ENCODE measurements around the gene PABPC1L. TPM values are rescaled to one million over a fixed set of nuclear protein-coding genes. Genes with fewer than 3 reads are reported as not detected.

Gene PABPC1L
- total and polyA plus RNA-seq, 2 of the 13 experiments (the other 11 are each of a cell fraction or from before 2014, with no cell fraction given), result 30.8 to 252 TPM

GRCh38 chr20:44910690-44911262, 916 bp downstream of the PABPC1L start (continued):
- no peak for TF ChIP-seq GRHL1 (CRISPR knock-in tag; conservative IDR thresholded peaks at IDR 0.05)
- TF ChIP-seq ZNF674 (CRISPR knock-in tag; IDR thresholded peaks at IDR 0.05; ENCODE audit: low read depth), result peak; percentile 63; the same call in 1 of the 2 replicates
- TF ChIP-seq TFAP4 (IDR thresholded peaks at IDR 0.05; ENCODE audit: borderline replicate concordance, low read depth), result peak; percentile 36; the same call in 1 of the 2 replicates
- TF ChIP-seq ZFP41 (CRISPR knock-in tag; IDR thresholded peaks at IDR 0.05; ENCODE audit: borderline replicate concordance), result 0 out of 2 replicates have a peak, but pooled peaks have one; percentile 31
- peak; percentile 52; the same call in 1 of the 2 replicates for TF ChIP-seq ZMYM2 (CRISPR knock-in tag; IDR thresholded peaks at IDR 0.05)
- no peak; the same call in 1 of the 2 replicates for TF ChIP-seq ZSCAN20 (CRISPR knock-in tag; IDR thresholded peaks at IDR 0.05; ENCODE audit: borderline replicate concordance)
- TF ChIP-seq SMARCE1 (IDR thresholded peaks at IDR 0.05; ENCODE audit: borderline replicate concordance), result no peak
- 0 out of 2 replicates have a peak, but pooled peaks have one; percentile 6 for TF ChIP-seq ZBTB34 (CRISPR knock-in tag; IDR thresholded peaks at IDR 0.05)
- TF ChIP-seq KLF13 (CRISPR knock-in tag; IDR thresholded peaks at IDR 0.05), result 0 out of 2 replicates have a peak, but pooled peaks have one; percentile 41
- TF ChIP-seq AKNA (CRISPR knock-in tag; IDR thresholded peaks at IDR 0.05; ENCODE audit: borderline replicate concordance), result peak; percentile 6; the same call in 1 of the 2 replicates
- 0 out of 2 replicates have a peak, but pooled peaks have one; percentile 47 for TF ChIP-seq BORCS8-MEF2B (CRISPR knock-in tag; IDR thresholded peaks at IDR 0.05)
- 0 out of 2 replicates have a peak, but pooled peaks have one; percentile 70 for TF ChIP-seq ZNF776 (CRISPR knock-in tag; IDR thresholded peaks at IDR 0.05)
- TF ChIP-seq FOXA3 (CRISPR knock-in tag; IDR thresholded peaks at IDR 0.05), result peak; percentile 12; the same call in 1 of the 2 replicates
- TF ChIP-seq ZNF629 (CRISPR knock-in tag; conservative IDR thresholded peaks at IDR 0.05), result peak; percentile 96
- TF ChIP-seq E2F2 (CRISPR knock-in tag; IDR thresholded peaks at IDR 0.05; ENCODE audit: borderline replicate concordance), result 0 out of 2 replicates have a peak, but pooled peaks have one; percentile 12
- peak; percentile 66 for TF ChIP-seq ZFX (CRISPR knock-in tag; IDR thresholded peaks at IDR 0.05; ENCODE audit: low read depth)
- 0 out of 2 replicates have a peak, but pooled peaks have one; percentile 37 for TF ChIP-seq ZNF670 (CRISPR knock-in tag; IDR thresholded peaks at IDR 0.05; ENCODE audit: borderline replicate concordance)
- peak; percentile 70 for TF ChIP-seq ZNF879 (CRISPR knock-in tag; IDR thresholded peaks at IDR 0.05)
- 0 out of 2 replicates have a peak, but pooled peaks have one; percentile 2 for TF ChIP-seq ZNF124 (CRISPR knock-in tag; IDR thresholded peaks at IDR 0.05)

Measured in HepG2 (cell line).